NCI-H2196 treated with DMSO at 0.1 percent for 48 hours (cell line): ENCODE measurements around the gene ABHD6.
"Not testable (repeated sequence)": the region's sequence is repeated elsewhere in the genome, so short reads cannot be mapped to it uniquely, and the experiment has no call there.

Experiments used
- DNase-seq: peaks from one replicate; lab custom pipeline; 2025; ENCODE audit not compliant: unreplicated experiment; lab: John Stamatoyannopoulos, UW

ABHD6 gene

GRCh38 chr3:58271901-58272501 lies 34.4 kb downstream of the ABHD6 start:
- no peak for DNase-seq

GRCh38 chr3:58272891-58273290 lies 35.3 kb downstream of the ABHD6 start:
- DNase-seq, result no peak

GRCh38 chr3:58273362-58273761 lies 35.8 kb downstream of the ABHD6 start:
- not testable (repeated sequence) for DNase-seq

GRCh38 chr3:58274027-58274614 lies 36.5 kb downstream of the ABHD6 start:
- no peak for DNase-seq

GRCh38 chr3:58281069-58281468 lies 43.5 kb downstream of the ABHD6 start:
- DNase-seq, result no peak

- DNase-seq, result no peak
Observed at GRCh38 chr3:58285334-58285733, 47.7 kb downstream of the ABHD6 start.

- DNase-seq, result no peak
Observed at GRCh38 chr3:58287354-58287753, 49.8 kb downstream of the ABHD6 start.

- DNase-seq, result no peak
Observed at GRCh38 chr3:58288011-58288728, 50.6 kb downstream of the ABHD6 start.

GRCh38 chr3:58288964-58289613 lies 51.5 kb downstream of the ABHD6 start:
- DNase-seq, result not testable (repeated sequence)

GRCh38 chr3:58290446-58290845 lies 52.9 kb downstream of the ABHD6 start:
- DNase-seq, result not testable (repeated sequence)

GRCh38 chr3:58291671-58292338 lies 54.2 kb downstream of the ABHD6 start:
- DNase-seq, result no peak

- DNase-seq, result no peak
Observed at GRCh38 chr3:58292866-58293265, 55.3 kb downstream of the ABHD6 start.

- DNase-seq, result no peak
Observed at GRCh38 chr3:58293516-58293915, 55.9 kb downstream of the ABHD6 start.

GRCh38 chr3:58296269-58296668 lies 58.7 kb downstream of the ABHD6 start:
- DNase-seq, result no peak

- no peak for DNase-seq
Observed at GRCh38 chr3:58296843-58297242, 59.3 kb downstream of the ABHD6 start.

- DNase-seq, result no peak
Observed at GRCh38 chr3:58298190-58298589, 60.6 kb downstream of the ABHD6 start.

- DNase-seq, result no peak
Observed at GRCh38 chr3:58299075-58299474, 61.5 kb downstream of the ABHD6 start.

- DNase-seq, result no peak
Observed at GRCh38 chr3:58299839-58300516, 62.4 kb downstream of the ABHD6 start.

- peak; percentile 69 for DNase-seq
Observed at GRCh38 chr3:58305882-58306711, 68.5 kb downstream of the ABHD6 start, which contains the start of the genes HTD2 and RPP14. Gene HTD2, plus strand, starts transcription at chr3:58306520. Its CDS starts 11,094 bp downstream, at chr3:58317614. Gene RPP14, plus strand, starts transcription at chr3:58306245. Its CDS starts 4,085 bp downstream, at chr3:58310330.
